Measurements from ENCODE around the gene COL18A1. TPM values are rescaled to one million over a fixed set of nuclear protein-coding genes. Genes with fewer than 3 reads are reported as not detected.

The COL18A1 gene
- polyA plus RNA-seq, 1 donor (not counting 4 experiments of a cell fraction or from before 2014, with no cell fraction given), result 13.0 TPM

DNA sequence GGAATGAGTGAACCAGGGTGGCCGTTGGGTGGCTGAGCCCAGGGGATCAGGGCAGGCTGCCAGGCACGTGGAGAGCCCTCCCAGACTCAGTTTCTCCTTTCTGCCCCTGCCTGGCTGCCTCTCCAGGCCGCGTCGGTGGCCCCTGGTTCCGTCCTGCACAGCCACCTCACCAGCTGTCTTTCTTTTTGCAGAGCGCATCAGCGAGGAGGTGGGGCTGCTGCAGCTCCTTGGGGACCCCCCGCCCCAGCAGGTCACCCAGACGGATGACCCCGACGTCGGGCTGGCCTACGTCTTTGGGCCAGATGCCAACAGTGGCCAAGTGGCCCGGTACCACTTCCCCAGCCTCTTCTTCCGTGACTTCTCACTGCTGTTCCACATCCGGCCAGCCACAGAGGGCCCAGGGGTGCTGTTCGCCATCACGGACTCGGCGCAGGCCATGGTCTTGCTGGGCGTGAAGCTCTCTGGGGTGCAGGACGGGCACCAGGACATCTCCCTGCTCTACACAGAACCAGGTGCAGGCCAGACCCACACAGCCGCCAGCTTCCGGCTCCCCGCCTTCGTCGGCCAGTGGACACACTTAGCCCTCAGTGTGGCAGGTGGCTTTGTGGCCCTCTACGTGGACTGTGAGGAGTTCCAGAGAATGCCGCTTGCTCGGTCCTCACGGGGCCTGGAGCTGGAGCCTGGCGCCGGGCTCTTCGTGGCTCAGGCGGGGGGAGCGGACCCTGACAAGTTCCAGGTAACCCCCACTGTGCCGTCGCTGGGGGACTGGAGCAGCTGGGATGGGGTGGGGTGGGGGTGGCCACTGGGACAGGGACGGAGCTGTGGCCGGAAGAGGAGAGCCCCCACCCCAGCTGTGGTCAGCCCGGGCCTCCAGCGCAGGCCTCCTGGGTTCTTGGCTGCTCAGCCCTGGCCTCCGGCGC is 63.3 kb downstream of the COL18A1 start:
- Histone ChIP-seq H3K4me2 (ENCODE audit: control insufficient read depth, extremely low read depth, insufficient read depth, low read depth, low read length) (no peak overlapping the region), H3K27ac (ENCODE audit: control insufficient read depth, insufficient read depth, low read length) (no peak overlapping the region), H3K9me3 (ENCODE audit: control insufficient read depth, low read depth, low read length) (no peaks in the 10 kb centered on the region), H2AFZ (ENCODE audit: control insufficient read depth, low read length) (no peak overlapping the region), H3K27me3 (ENCODE audit: control insufficient read depth, extremely low read depth, insufficient read depth, low read length) (no peaks in the 10 kb centered on the region), H3K9me1 (ENCODE audit: control insufficient read depth, extremely low read depth, insufficient read depth, low read length) (no peaks in the 10 kb centered on the region), H3K79me2 (ENCODE audit: control insufficient read depth, insufficient read depth, low read length) (no peaks in the 10 kb centered on the region), H4K20me1 (ENCODE audit: control insufficient read depth, extremely low read depth, insufficient read depth, low read length) (no peaks in the 10 kb centered on the region), H3K4me1 (ENCODE audit: control insufficient read depth, extremely low read depth, insufficient read depth, low read length) (peaks cover 31% of the 10 kb centered on the region), H3K4me3 (ENCODE audit: control insufficient read depth in 2 of 3, extremely low read depth in 1 of 3, insufficient read depth in 2 of 3, low read depth in 1 of 3, low read length in 3 of 3) (no peak overlapping the region), H3K36me3 (ENCODE audit: control insufficient read depth in 2 of 2, extremely low read depth in 1 of 2, insufficient read depth in 2 of 2, low read length in 2 of 2) (no peaks in the 10 kb centered on the region), H3K9ac (ENCODE audit: control insufficient read depth, extremely low read depth, insufficient read depth, low read length) (no peak overlapping the region)
- dilution Hi-C loops (cut with MboI; ENCODE audit: extremely low pct_ligation_motif_present, low sequenced_read_pairs), result no loop called here
- no peak for FAIRE-seq
- TF ChIP-seq EZH2 (IDR thresholded peaks at IDR 0.05; ENCODE audit: low read length), result no peak
- TF ChIP-seq, protein P1, sequence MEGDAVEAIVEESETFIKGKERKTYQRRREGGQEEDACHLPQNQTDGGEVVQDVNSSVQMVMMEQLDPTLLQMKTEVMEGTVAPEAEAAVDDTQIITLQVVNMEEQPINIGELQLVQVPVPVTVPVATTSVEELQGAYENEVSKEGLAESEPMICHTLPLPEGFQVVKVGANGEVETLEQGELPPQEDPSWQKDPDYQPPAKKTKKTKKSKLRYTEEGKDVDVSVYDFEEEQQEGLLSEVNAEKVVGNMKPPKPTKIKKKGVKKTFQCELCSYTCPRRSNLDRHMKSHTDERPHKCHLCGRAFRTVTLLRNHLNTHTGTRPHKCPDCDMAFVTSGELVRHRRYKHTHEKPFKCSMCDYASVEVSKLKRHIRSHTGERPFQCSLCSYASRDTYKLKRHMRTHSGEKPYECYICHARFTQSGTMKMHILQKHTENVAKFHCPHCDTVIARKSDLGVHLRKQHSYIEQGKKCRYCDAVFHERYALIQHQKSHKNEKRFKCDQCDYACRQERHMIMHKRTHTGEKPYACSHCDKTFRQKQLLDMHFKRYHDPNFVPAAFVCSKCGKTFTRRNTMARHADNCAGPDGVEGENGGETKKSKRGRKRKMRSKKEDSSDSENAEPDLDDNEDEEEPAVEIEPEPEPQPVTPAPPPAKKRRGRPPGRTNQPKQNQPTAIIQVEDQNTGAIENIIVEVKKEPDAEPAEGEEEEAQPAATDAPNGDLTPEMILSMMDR (optimal IDR thresholded peaks at IDR 0.05 in 1 of 3, IDR thresholded peaks at IDR 0.05 in 1 of 3, conservative IDR thresholded peaks at IDR 0.05 in 1 of 3; ENCODE audit: extremely low read depth in 1 of 3, insufficient read depth in 2 of 3, low read length in 3 of 3), result no peak
- no peak for DNase-seq (ENCODE audit: low read depth, low spot score)

DNA sequence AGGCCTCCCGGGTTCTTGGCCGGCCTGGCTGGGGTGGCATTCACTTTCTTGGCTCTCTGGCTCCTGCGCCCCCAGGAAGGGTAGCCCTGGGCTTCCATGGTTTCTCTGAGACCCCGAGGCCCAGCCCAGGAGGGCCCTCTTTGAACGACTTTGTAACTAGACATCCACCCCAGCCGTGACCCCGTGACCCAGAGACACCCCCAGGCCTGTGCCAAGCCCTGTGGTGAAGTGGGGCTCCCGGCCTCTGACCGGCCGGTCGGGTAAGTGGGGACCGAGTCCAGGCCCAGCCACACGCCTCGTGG is 64.0 kb downstream of the COL18A1 start:
- Histone ChIP-seq H3K79me2 (ENCODE audit: control insufficient read depth, insufficient read depth, low read length) (no peaks in the 10 kb centered on the region), H3K9me3 (ENCODE audit: control insufficient read depth, low read depth, low read length) (no peaks in the 10 kb centered on the region)
- dilution Hi-C loops (cut with MboI; ENCODE audit: extremely low pct_ligation_motif_present, low sequenced_read_pairs), result no loop called here

More for the DNA sequence above, 64.0 kb downstream of the COL18A1 start:
- FAIRE-seq (no peak), DNase-seq (ENCODE audit: low read depth, low spot score) (no peak)
- no peaks in the 10 kb centered on the region for H3K27me3 ChIP-seq (ENCODE audit: control insufficient read depth, extremely low read depth, insufficient read depth, low read length)
- no peaks in the 10 kb centered on the region for H4K20me1 ChIP-seq (ENCODE audit: control insufficient read depth, extremely low read depth, insufficient read depth, low read length)
- H3K4me2 ChIP-seq (ENCODE audit: control insufficient read depth, extremely low read depth, insufficient read depth, low read depth, low read length), result no peak overlapping the region
- H3K27ac ChIP-seq (ENCODE audit: control insufficient read depth, insufficient read depth, low read length), result no peak overlapping the region
- H2AFZ ChIP-seq (ENCODE audit: control insufficient read depth, low read length), result no peak overlapping the region
- H3K4me3 ChIP-seq (ENCODE audit: control insufficient read depth in 2 of 3, extremely low read depth in 1 of 3, insufficient read depth in 2 of 3, low read depth in 1 of 3, low read length in 3 of 3), result no peak overlapping the region
- no peak for TF ChIP-seq EZH2 (IDR thresholded peaks at IDR 0.05; ENCODE audit: low read length)
- TF ChIP-seq, protein P1 (optimal IDR thresholded peaks at IDR 0.05 in 1 of 3, IDR thresholded peaks at IDR 0.05 in 1 of 3, conservative IDR thresholded peaks at IDR 0.05 in 1 of 3; ENCODE audit: extremely low read depth in 1 of 3, insufficient read depth in 2 of 3, low read length in 3 of 3), result no peak
- H3K9ac ChIP-seq (ENCODE audit: control insufficient read depth, extremely low read depth, insufficient read depth, low read length), result no peak overlapping the region
- H3K4me1 ChIP-seq (ENCODE audit: control insufficient read depth, extremely low read depth, insufficient read depth, low read length), result peaks cover 31% of the 10 kb centered on the region
- no peaks in the 10 kb centered on the region for H3K36me3 ChIP-seq (ENCODE audit: control insufficient read depth in 2 of 2, extremely low read depth in 1 of 2, insufficient read depth in 2 of 2, low read length in 2 of 2)
- H3K9me1 ChIP-seq (ENCODE audit: control insufficient read depth, extremely low read depth, insufficient read depth, low read length), result no peaks in the 10 kb centered on the region

Measured in keratinocyte (primary cell).